ENCODE data around the gene NSRP1. TPM values are rescaled to one million over a fixed set of nuclear protein-coding genes. Genes with fewer than 3 reads are reported as not detected.
A peak's percentile ranks its signal among the peaks of the same experiment; 100 is the strongest.

NSRP1 gene
- total RNA-seq, 2 experiments from 2014 or later = 24.3 to 28.4 TPM

- H3K36me3 Mint-ChIP-seq (ENCODE audit: low read depth) = no peaks in the 10 kb centered on the region
- no peak overlapping the region for H3K4me3 Mint-ChIP-seq
- no peak overlapping the region for H3K27ac Mint-ChIP-seq
- ATAC-seq (no peak), DNase-seq (no peak)
- H3K27me3 Mint-ChIP-seq = peaks cover 2% of the 10 kb centered on the region
- CTCF ChIA-PET = interaction anchor here (0.8 kb wide), 1 partner anchor 9 kb away, joined by 3 read pairs; no protein-coding TSS in a partner anchor
- POLR2A ChIA-PET = no interaction called here
- TF ChIP-seq CTCF (IDR thresholded peaks at IDR 0.05) = no peak
- H3K9me3 Mint-ChIP-seq = no peaks in the 10 kb centered on the region
- intact Hi-C loops (cut with micrococcal nuclease) = loop anchor here (5.0 kb wide), 1 partner anchor 235 kb away; no protein-coding TSS in a partner anchor
- H3K4me1 Mint-ChIP-seq (ENCODE audit: low read depth) = peaks cover 4% of the 10 kb centered on the region
These were observed 14.8 kb upstream of the NSRP1 start for GRCh38 chr17:30101686-30102390.

DNA sequence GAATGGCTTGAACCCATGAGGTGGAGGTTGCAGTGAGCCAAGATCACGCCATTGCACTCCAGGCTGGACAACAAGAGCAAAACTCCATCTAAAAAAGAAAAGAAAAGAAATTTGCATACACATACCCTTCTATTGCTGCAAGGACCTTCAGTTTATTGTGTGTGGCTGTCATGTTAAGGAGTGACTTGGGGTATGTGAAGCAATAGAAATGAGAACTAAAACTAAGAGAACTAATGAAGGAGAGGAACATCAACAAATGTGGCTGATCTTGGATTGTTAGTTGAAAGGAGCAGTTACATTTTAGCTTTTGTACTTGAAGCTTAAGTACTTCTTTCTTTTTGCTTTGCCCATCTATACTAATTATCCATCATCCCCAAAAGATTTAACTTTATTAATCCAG is 12.7 kb upstream of the NSRP1 start:
- POLR2A ChIA-PET = no interaction called here

DNA sequence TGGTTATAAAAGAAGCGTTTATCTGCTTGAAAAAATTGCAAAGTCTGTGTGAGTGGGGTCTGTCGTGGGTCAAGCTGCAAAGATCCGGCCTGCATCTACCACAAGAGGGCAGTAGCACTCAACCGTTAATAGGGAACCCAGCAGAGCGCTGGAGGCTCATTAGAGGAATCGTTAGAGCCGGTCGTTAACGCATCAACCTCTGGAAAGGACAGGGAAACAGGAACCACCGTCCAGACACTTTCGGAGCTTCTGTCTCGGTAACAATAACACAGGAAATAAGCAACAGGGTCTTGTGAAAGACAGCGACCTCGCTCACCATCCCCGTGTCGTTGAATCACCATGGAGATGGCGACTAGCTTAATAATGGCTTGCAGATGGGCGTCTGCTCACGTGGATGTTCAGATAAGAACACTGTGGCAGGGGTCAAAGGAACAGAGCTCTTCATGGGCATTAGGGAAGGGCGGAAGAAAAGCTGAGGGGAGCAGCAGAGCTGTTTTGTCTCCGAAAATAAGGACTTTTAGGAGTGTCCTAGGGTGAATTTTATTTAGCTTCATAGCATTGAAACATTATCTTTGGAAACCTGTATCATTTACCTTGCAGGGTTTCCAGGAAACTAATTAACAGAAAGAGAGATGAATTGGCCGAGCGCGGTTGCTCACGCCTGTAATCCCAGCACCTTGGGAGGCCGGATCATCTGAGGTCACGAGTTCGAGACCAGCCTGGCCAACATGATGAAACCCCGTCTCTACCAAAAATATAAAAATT is 11.9 kb upstream of the NSRP1 start:
- H3K27ac Mint-ChIP-seq = no peak overlapping the region
- H3K4me1 Mint-ChIP-seq (ENCODE audit: low read depth) = peaks cover 4% of the 10 kb centered on the region
- DNase-seq = peak; percentile 83
- H3K9me3 Mint-ChIP-seq = no peaks in the 10 kb centered on the region
- peak; percentile 91 for TF ChIP-seq CTCF (IDR thresholded peaks at IDR 0.05)
- intact Hi-C loops (cut with micrococcal nuclease) = loop anchor here (5.0 kb wide), 1 partner anchor 233 kb away; no protein-coding TSS in a partner anchor
- peak overlapping the region; percentile 71 for H3K4me3 Mint-ChIP-seq
- ChIA-PET CTCF (interaction anchor here (0.6 to 4.1 kb wide), 64 partner anchors 9 to 833 kb away, joined by 3 to 90 read pairs (median 5); partner anchors contain the start of genes BLMH, GOSR1, NSRP1 and SLC6A4), POLR2A (interaction anchor here (0.5 to 1.4 kb wide), 3 partner anchors 10 to 418 kb away, joined by 4 to 6 read pairs (median 5); partner anchors contain the start of gene NSRP1)
- peak; percentile 98 for ATAC-seq
- peaks cover 2% of the 10 kb centered on the region for H3K27me3 Mint-ChIP-seq
- H3K36me3 Mint-ChIP-seq (ENCODE audit: low read depth) = no peaks in the 10 kb centered on the region

More for the DNA sequence above, 12.7 kb upstream of the NSRP1 start:
- Mint-ChIP-seq H3K4me1 (ENCODE audit: low read depth) (peaks cover 4% of the 10 kb centered on the region), H3K27me3 (peaks cover 2% of the 10 kb centered on the region), H3K4me3 (no peak overlapping the region), H3K27ac (no peak overlapping the region), H3K9me3 (no peaks in the 10 kb centered on the region), H3K36me3 (ENCODE audit: low read depth) (no peaks in the 10 kb centered on the region)
- no peak for TF ChIP-seq CTCF (IDR thresholded peaks at IDR 0.05)
- ATAC-seq (no peak), DNase-seq (no peak)
- CTCF ChIA-PET = interaction anchor here (0.6 to 4.1 kb wide), 42 partner anchors 10 to 373 kb away, joined by 3 to 90 read pairs (median 6); partner anchors contain the start of genes BLMH, GOSR1, NSRP1 and SLC6A4
- intact Hi-C loops (cut with micrococcal nuclease) = loop anchor here (5.0 kb wide), 1 partner anchor 233 kb away; no protein-coding TSS in a partner anchor

GRCh38 chr17:30112794-30113193 is 3.8 kb upstream of the NSRP1 start:
- intact Hi-C loops (cut with micrococcal nuclease) = no loop called here
- DNase-seq = no peak
- CTCF ChIA-PET = interaction anchor here (1.1 to 3.9 kb wide), 5 partner anchors 8 to 224 kb away, joined by 3 to 41 read pairs (median 15); no protein-coding TSS in a partner anchor
- no peak overlapping the region for H3K4me3 Mint-ChIP-seq
- H3K4me1 Mint-ChIP-seq (ENCODE audit: low read depth) = peaks cover 17% of the 10 kb centered on the region
- peaks cover 5% of the 10 kb centered on the region for H3K36me3 Mint-ChIP-seq (ENCODE audit: low read depth)
- peak overlapping the region; percentile 55 for H3K27ac Mint-ChIP-seq
- peaks cover under 1% of the 10 kb centered on the region for H3K27me3 Mint-ChIP-seq
- no peak for TF ChIP-seq CTCF (IDR thresholded peaks at IDR 0.05)
- POLR2A ChIA-PET = interaction anchor here (0.7 to 1.1 kb wide), 2 partner anchors 18 kb away, joined by 3 to 4 read pairs; no protein-coding TSS in a partner anchor
- no peaks in the 10 kb centered on the region for H3K9me3 Mint-ChIP-seq
- ATAC-seq = no peak

All from activated CD8-positive, alpha-beta T cell treated with anti-CD3 and anti-CD28 coated beads for 36 hours (primary cell).